Measurements from ENCODE around the gene ZDHHC14.

DNA sequence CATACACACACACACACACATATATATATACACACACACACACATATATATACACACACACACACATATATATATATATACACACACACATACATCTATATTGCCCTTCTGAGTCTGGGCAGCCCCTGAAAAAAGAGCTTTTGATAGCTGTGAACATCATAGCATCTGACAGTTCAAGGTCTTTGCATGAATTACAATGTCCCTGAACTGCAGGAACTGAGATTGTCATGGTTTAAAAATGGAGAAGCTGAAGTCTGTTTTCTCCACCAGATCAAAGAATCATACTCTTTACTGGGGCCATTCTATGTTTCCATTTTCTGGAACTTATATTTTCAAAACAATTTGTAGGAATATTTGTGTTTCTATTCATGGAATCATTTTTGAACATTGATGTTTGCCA lies 189.8 kb downstream of the ZDHHC14 start:
- TF ChIP-seq POLR2A (IDR thresholded peaks at IDR 0.05; ENCODE audit: low read depth): no peak
- TF ChIP-seq, protein P1, sequence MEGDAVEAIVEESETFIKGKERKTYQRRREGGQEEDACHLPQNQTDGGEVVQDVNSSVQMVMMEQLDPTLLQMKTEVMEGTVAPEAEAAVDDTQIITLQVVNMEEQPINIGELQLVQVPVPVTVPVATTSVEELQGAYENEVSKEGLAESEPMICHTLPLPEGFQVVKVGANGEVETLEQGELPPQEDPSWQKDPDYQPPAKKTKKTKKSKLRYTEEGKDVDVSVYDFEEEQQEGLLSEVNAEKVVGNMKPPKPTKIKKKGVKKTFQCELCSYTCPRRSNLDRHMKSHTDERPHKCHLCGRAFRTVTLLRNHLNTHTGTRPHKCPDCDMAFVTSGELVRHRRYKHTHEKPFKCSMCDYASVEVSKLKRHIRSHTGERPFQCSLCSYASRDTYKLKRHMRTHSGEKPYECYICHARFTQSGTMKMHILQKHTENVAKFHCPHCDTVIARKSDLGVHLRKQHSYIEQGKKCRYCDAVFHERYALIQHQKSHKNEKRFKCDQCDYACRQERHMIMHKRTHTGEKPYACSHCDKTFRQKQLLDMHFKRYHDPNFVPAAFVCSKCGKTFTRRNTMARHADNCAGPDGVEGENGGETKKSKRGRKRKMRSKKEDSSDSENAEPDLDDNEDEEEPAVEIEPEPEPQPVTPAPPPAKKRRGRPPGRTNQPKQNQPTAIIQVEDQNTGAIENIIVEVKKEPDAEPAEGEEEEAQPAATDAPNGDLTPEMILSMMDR (IDR thresholded peaks at IDR 0.05): no peak
